K562 (cell line): ENCODE data around the gene PCID2.

Experiments used
- CTCF ChIP-seq, 3 experiments: IDR thresholded peaks in 2 of 3; conservative IDR thresholded peaks in 1 of 3; 2 replicates each; pipeline ENCODE4 v1.5.1; 2011 to 2012; ENCODE audit warnings: low read length in 3 of 3, mild to moderate bottlenecking in 3 of 3, control low read depth in 2 of 3, improper control_type of control experiment in 1 of 3, inconsistent platforms in 1 of 3, low read depth in 1 of 3, mixed read lengths in 1 of 3, moderate library complexity in 1 of 3; ENCODE audit not compliant: insufficient read depth in 2 of 3
- ELF1 ChIP-seq: fragments of 200-800 bp; sonication (Bioruptor generic); IDR thresholded peaks from 2 replicates; pipeline ENCODE4 v1.6.1; 2016; ENCODE audit warnings: missing genetic modification characterization, missing compliant biosample characterization
- HDGF ChIP-seq: fragments of 450-650 bp; IDR thresholded peaks from 2 replicates; pipeline ENCODE4 v1.6.1; 2016
- IRF9 ChIP-seq: fragments of 450-650 bp; IDR thresholded peaks from 2 replicates; pipeline ENCODE4 v1.6.1; 2016; ENCODE audit warnings: missing biosample characterization, missing genetic modification characterization
- JUND ChIP-seq, 2 experiments: IDR thresholded peaks; 2 replicates in 1 of 2; 3 replicates in 1 of 2; pipeline ENCODE4 v1.6.1; 2011; ENCODE audit warnings: borderline replicate concordance in 2 of 2, low read depth in 2 of 2, low read length in 2 of 2, improper control_type of control experiment in 1 of 2, missing biosample characterization in 1 of 2, missing genetic modification characterization in 1 of 2, missing genetic modification reagents in 1 of 2
- POLR2AphosphoS5 ChIP-seq: IDR thresholded peaks from 2 replicates; pipeline ENCODE4 v1.6.1; 2011; ENCODE audit warnings: mild to moderate bottlenecking, low read depth, low read length, moderate library complexity; ENCODE audit not compliant: control insufficient read depth, insufficient read depth
- SIN3A ChIP-seq, 2 experiments: fragments of 150-350 bp in 1 of 2; IDR thresholded peaks; 2 replicates each; pipeline ENCODE4 v1.6.1; 2011 to 2016; ENCODE audit warnings: borderline replicate concordance in 2 of 2, low read depth in 2 of 2, low read length in 2 of 2, mild to moderate bottlenecking in 2 of 2, moderate library complexity in 2 of 2; ENCODE audit not compliant: control insufficient read depth in 1 of 2
- SIX5 ChIP-seq, 2 experiments: IDR thresholded peaks; 2 replicates each; pipeline ENCODE4 v1.6.1; 2011; ENCODE audit warnings: low read length in 2 of 2, borderline replicate concordance in 1 of 2, low read depth in 1 of 2, mild to moderate bottlenecking in 1 of 2, moderate library complexity in 1 of 2; ENCODE audit not compliant: insufficient read depth in 1 of 2
- SRSF1 ChIP-seq: fragments of 200-400 bp; formaldehyde crosslinking; IDR thresholded peaks from 2 replicates; pipeline ENCODE4 v1.6.1; 2017; ENCODE audit warnings: mild to moderate bottlenecking, low read depth, low read length, moderate library complexity
- ZNF280B ChIP-seq: fragments of 250-450 bp; sonication (Bioruptor Pico); IDR thresholded peaks from 2 replicates; pipeline ENCODE4 v1.5.1; 2021; ENCODE audit warnings: mild to moderate bottlenecking
- ZNF609 ChIP-seq: sonication (generic); formaldehyde crosslinking; IDR thresholded peaks from 2 replicates; pipeline ENCODE4 v1.8.1; 2023; ENCODE audit warnings: missing genetic modification reagents, mild to moderate bottlenecking, borderline replicate concordance
- ZNF639 ChIP-seq, 2 experiments: fragments of 200-800 bp in 1 of 2; sonication (Bioruptor generic) in 1 of 2; sonication (generic) in 1 of 2; formaldehyde crosslinking in 1 of 2; IDR thresholded peaks in 1 of 2; conservative IDR thresholded peaks in 1 of 2; 2 replicates each; pipeline versions ENCODE4 v1.5.0 to v1.6.1; 2016 to 2020; ENCODE audit warnings: missing compliant biosample characterization in 1 of 2, missing genetic modification characterization in 1 of 2, missing genetic modification reagents in 1 of 2
- ZNF764 ChIP-seq: fragments of 250-450 bp; sonication (Bioruptor Pico); IDR thresholded peaks from 2 replicates; pipeline ENCODE4 v1.4.0; 2020; ENCODE audit warnings: low read depth, mild to moderate bottlenecking, moderate library complexity
- TF ChIP-seq, protein P1 (sequence below): sonication (generic); formaldehyde crosslinking; IDR thresholded peaks from 2 replicates; pipeline ENCODE4 v1.8.1; 2023; ENCODE audit warnings: mild to moderate bottlenecking, missing genetic modification reagents

DNA sequence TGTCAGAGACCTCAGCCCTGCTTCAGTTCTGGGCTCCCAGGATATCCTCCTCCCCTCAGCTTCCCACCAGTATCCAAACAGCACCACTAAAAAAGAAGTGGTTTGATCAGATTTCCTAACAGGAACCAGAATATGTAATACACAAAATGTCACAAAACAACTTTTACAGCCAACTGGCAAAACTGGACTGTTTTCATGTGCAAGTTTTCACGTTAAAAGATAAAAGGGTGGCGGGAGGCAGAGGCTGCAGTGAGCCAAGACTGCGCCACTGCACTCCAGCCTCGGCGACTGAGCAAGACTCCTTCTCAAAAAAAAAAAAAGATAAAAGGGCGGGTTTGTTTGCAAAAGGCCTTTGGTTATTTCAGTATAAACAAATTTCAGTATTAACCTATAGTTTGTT lies 13.1 kb downstream of the PCID2 start:
- TF ChIP-seq CTCF (IDR thresholded peaks at IDR 0.05 in 2 of 3, conservative IDR thresholded peaks at IDR 0.05 in 1 of 3; ENCODE audit: insufficient read depth in 2 of 3, low read depth in 1 of 3, low read length in 3 of 3) (no peak), ZNF280B (no peak), JUND (IDR thresholded peaks at IDR 0.05; ENCODE audit: borderline replicate concordance, low read depth, low read length) (no peak), JUND (tag; IDR thresholded peaks at IDR 0.05; ENCODE audit: borderline replicate concordance, low read depth, low read length) (no peak), SIN3A (IDR thresholded peaks at IDR 0.05; ENCODE audit: borderline replicate concordance in 2 of 2, control insufficient read depth in 1 of 2, low read depth in 2 of 2, low read length in 2 of 2) (no peak), POLR2AphosphoS5 (no peak), ELF1 (tag) (no peak), SIX5 (IDR thresholded peaks at IDR 0.05; ENCODE audit: borderline replicate concordance in 1 of 2, insufficient read depth in 1 of 2, low read depth in 1 of 2, low read length in 2 of 2) (no peak), ZNF764 (no peak), SRSF1 (no peak), ZNF639 (CRISPR knock-in tag; conservative IDR thresholded peaks at IDR 0.05 in 1 of 2, IDR thresholded peaks at IDR 0.05 in 1 of 2) (no peak), ZNF609 (CRISPR knock-in tag) (no peak), IRF9 (tag) (no peak), HDGF (no peak)
- TF ChIP-seq, protein P1, sequence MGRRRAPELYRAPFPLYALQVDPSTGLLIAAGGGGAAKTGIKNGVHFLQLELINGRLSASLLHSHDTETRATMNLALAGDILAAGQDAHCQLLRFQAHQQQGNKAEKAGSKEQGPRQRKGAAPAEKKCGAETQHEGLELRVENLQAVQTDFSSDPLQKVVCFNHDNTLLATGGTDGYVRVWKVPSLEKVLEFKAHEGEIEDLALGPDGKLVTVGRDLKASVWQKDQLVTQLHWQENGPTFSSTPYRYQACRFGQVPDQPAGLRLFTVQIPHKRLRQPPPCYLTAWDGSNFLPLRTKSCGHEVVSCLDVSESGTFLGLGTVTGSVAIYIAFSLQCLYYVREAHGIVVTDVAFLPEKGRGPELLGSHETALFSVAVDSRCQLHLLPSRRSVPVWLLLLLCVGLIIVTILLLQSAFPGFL (CRISPR knock-in tag) = no peak
